Hepatocyte (in vitro differentiated cells): Measurements from ENCODE around the gene WNK1. TPM values are rescaled to one million over a fixed set of nuclear protein-coding genes. Genes with fewer than 3 reads are reported as not detected.
"Not testable (repeated sequence)": the region's sequence is repeated elsewhere in the genome, so short reads cannot be mapped to it uniquely, and the experiment has no call there.

Source experiments
- DNase-seq: peaks from one replicate; pipeline ENCODE4 v3.0.0-alpha.2; 2016; ENCODE audit warnings: low spot score
- H2AFZ ChIP-seq: fragments of 200-600 bp; sonication (generic); 2 replicates; pipeline ENCODE4 v1.6.0; 2016; ENCODE audit warnings: antibody characterized with exemption, mild to moderate bottlenecking
- H3K27ac ChIP-seq: fragments of 200-600 bp; sonication (generic); 2 replicates; pipeline ENCODE4 v1.5.1; 2016; ENCODE audit warnings: mild to moderate bottlenecking
- H3K27me3 ChIP-seq: fragments of 200-600 bp; sonication (generic); 2 replicates; pipeline ENCODE4 v1.6.1; 2016
- H3K36me3 ChIP-seq: fragments of 200-600 bp; sonication (generic); replicated peaks from 2 replicates; pipeline ENCODE4 v1.5.1; 2016; ENCODE audit warnings: low read depth; ENCODE audit not compliant: insufficient read depth
- H3K4me1 ChIP-seq: fragments of 200-600 bp; sonication (generic); 2 replicates; pipeline ENCODE4 v1.5.1; 2016; ENCODE audit warnings: mild to moderate bottlenecking, moderate library complexity; ENCODE audit not compliant: insufficient read depth
- H3K4me2 ChIP-seq: fragments of 200-600 bp; sonication (generic); 2 replicates; pipeline ENCODE4 v1.6.0; 2016
- H3K4me3 ChIP-seq: fragments of 200-600 bp; sonication (generic); 2 replicates; pipeline ENCODE4 v1.5.1; 2016; ENCODE audit warnings: mild to moderate bottlenecking
- H3K79me2 ChIP-seq: fragments of 200-600 bp; sonication (generic); 2 replicates; pipeline ENCODE4 v1.6.0; 2017; ENCODE audit warnings: mild to moderate bottlenecking
- H3K9me2 ChIP-seq: fragments of 200-600 bp; sonication (generic); replicated peaks from 2 replicates; pipeline ENCODE4 v1.6.0; 2017; ENCODE audit warnings: mild to moderate bottlenecking; ENCODE audit not compliant: insufficient read depth
- H3K9me3 ChIP-seq: fragments of 200-600 bp; sonication (generic); 2 replicates; pipeline ENCODE4 v1.5.1; 2016; ENCODE audit warnings: low read depth, mild to moderate bottlenecking
- H4K20me1 ChIP-seq: fragments of 200-600 bp; sonication (generic); 2 replicates; pipeline ENCODE4 v1.6.0; 2016; ENCODE audit warnings: mild to moderate bottlenecking; ENCODE audit not compliant: insufficient read depth, poor library complexity, severe bottlenecking
- CTCF ChIP-seq: fragments of 200-600 bp; sonication (generic); IDR thresholded peaks from 2 replicates; pipeline ENCODE4 v1.5.1; 2016; ENCODE audit warnings: antibody characterized with exemption, mild to moderate bottlenecking; ENCODE audit not compliant: poor library complexity
- EZH2 ChIP-seq: fragments of 200-600 bp; sonication (generic); IDR thresholded peaks from 2 replicates; pipeline ENCODE4 v1.6.1; 2016; ENCODE audit warnings: antibody characterized with exemption, mild to moderate bottlenecking, borderline replicate concordance
- EZH2phosphoT487 ChIP-seq: fragments of 200-600 bp; sonication (generic); IDR thresholded peaks from one replicate; pipeline ENCODE4 v1.6.1; 2018; ENCODE audit warnings: antibody characterized with exemption, mild to moderate bottlenecking, low read depth, moderate library complexity; ENCODE audit not compliant: unreplicated experiment, severe bottlenecking
- WGBS: methylation state at CpG from one replicate; pipeline ENCODE4 v1.1.6; 2016; ENCODE audit warnings: low lambda C conversion rate; ENCODE audit errors: missing lambda C conversion rate; 5-methylcytosine and 5-hydroxymethylcytosine counted together
- polyA plus RNA-seq: library from polyadenylated mRNA; unstranded; fragments of >200 nt; fragmentation: Nextera tagmentation; extraction: Ambion mirVana; gene quantifications from 2 replicates; pipeline ENCODE4 v1.2.1, GENCODE V29; 2016
- total RNA-seq: library from RNA; depleted of rRNA; stranded (reverse); fragments of >200 nt; gene quantifications from 2 replicates; pipeline ENCODE4 v1.2.3, GENCODE V29; 2014

Gene WNK1
- total and polyA plus RNA-seq, 2 experiments from 2014 or later = 58.5 to 62.6 TPM

- H2AFZ ChIP-seq = no peak overlapping the region
- TF ChIP-seq EZH2phosphoT487 (no peak), EZH2 (no peak), CTCF (no peak)
- H3K4me3 ChIP-seq = no peak overlapping the region
- H4K20me1 ChIP-seq = peaks cover 87% of the 10 kb centered on the region
- WGBS = 35% methylated on average over 3 of the region's 3 CpGs
- peaks cover 100% of the 10 kb centered on the region for H3K79me2 ChIP-seq
- no peaks in the 10 kb centered on the region for H3K9me3 ChIP-seq
- DNase-seq = peak; percentile 4
- no peaks in the 10 kb centered on the region for H3K27me3 ChIP-seq
- H3K4me2 ChIP-seq = peak overlapping the region; percentile 50
- peak overlapping the region; percentile 41 for H3K27ac ChIP-seq
- no peaks in the 10 kb centered on the region for H3K36me3 ChIP-seq
- H3K4me1 ChIP-seq = peaks cover 22% of the 10 kb centered on the region
- no peaks in the 10 kb centered on the region for H3K9me2 ChIP-seq
Observed at GRCh38 chr12:774051-774614, 21.8 kb downstream of the WNK1 start.

- H3K4me2 ChIP-seq, DNase-seq, H3K27ac ChIP-seq, H3K4me3 ChIP-seq, H3K9me2 ChIP-seq, H3K36me3 ChIP-seq, H3K27me3 ChIP-seq, H2AFZ ChIP-seq, H3K9me3 ChIP-seq: not testable (repeated sequence)
- Histone ChIP-seq H4K20me1 (peaks cover 88% of the 10 kb centered on the region), H3K4me1 (peaks cover 34% of the 10 kb centered on the region), H3K79me2 (peaks cover 100% of the 10 kb centered on the region)
- 97% methylated on average over 15 of the region's 15 CpGs for WGBS
Observed at GRCh38 chr12:775973-776771, 23.8 kb downstream of the WNK1 start.

GRCh38 chr12:776772-777373, 24.5 kb downstream of the WNK1 start:
- not testable (repeated sequence) for H3K9me3 ChIP-seq, H3K4me3 ChIP-seq, H3K27me3 ChIP-seq, DNase-seq, H3K9me2 ChIP-seq, H3K4me2 ChIP-seq, H3K36me3 ChIP-seq, H2AFZ ChIP-seq, H3K27ac ChIP-seq
- H3K4me1 ChIP-seq = peaks cover 34% of the 10 kb centered on the region
- H4K20me1 ChIP-seq = peaks cover 84% of the 10 kb centered on the region
- peaks cover 100% of the 10 kb centered on the region for H3K79me2 ChIP-seq
- 96% methylated on average over 5 of the region's 5 CpGs for WGBS

- H3K4me2 ChIP-seq = no peak overlapping the region
- peaks cover 100% of the 10 kb centered on the region for H3K79me2 ChIP-seq
- no peaks in the 10 kb centered on the region for H3K9me2 ChIP-seq
- no peaks in the 10 kb centered on the region for H3K9me3 ChIP-seq
- H3K27me3 ChIP-seq = no peaks in the 10 kb centered on the region
- no peak overlapping the region for H2AFZ ChIP-seq
- peaks cover 81% of the 10 kb centered on the region for H4K20me1 ChIP-seq
- DNase-seq = no peak
- H3K4me3 ChIP-seq = no peak overlapping the region
- no peaks in the 10 kb centered on the region for H3K36me3 ChIP-seq
- WGBS = 76% methylated on average over 3 of the region's 3 CpGs
- H3K4me1 ChIP-seq = peaks cover 34% of the 10 kb centered on the region
- no peak overlapping the region for H3K27ac ChIP-seq
- no peak for TF ChIP-seq CTCF
- TF ChIP-seq EZH2phosphoT487 = no peak
- TF ChIP-seq EZH2 = no peak
Observed at GRCh38 chr12:777550-778047, 25.2 kb downstream of the WNK1 start.
